Glomerular visceral epithelial cell (primary cell): Measurements from ENCODE around the gene CAB39L.

Source experiments
- DNase-seq: peaks from one replicate; pipeline ENCODE4 v3.0.0-alpha.2; 2016; ENCODE audit errors: extremely low spot score

Gene CAB39L

DNA sequence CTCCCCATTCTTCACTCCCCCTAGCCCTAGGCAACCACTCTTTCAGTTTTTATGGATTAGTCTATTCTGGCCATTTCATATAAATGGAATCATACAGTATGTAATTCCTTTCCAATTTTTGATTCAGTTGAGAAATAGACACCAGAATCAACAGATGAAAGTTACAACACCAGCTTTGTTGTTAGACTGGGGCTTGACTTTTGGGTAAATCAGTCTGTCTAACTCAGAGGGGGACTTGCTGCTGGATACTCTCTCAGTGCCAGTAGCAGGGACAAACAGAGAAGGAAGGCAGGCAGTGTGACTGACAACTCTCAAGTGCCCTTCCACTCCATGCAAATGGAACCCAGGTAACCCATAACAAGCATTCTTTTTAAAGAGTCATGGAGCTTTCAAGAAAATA is 155.4 kb downstream of the CAB39L start:
- DNase-seq, result no peak

DNA sequence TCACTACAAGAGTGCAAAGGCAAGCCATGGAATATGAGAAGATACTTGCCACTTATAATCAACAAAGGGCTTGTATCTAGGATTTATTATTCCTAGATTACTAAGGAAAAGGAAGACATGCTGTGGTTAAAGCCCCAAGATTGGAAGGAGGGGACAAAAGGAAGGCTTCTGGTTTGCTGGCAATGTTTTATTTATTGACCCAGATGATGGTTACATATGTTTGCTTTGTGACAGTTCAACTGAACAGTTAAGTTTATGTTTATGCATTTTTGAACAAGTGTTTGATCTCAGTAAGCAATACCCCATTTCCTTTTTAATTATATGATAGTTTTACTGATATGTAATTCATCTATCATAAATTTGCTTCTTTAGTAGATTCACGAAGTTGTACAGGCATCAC is 155.9 kb downstream of the CAB39L start:
- no peak for DNase-seq

- no peak for DNase-seq
These were observed 164.0 kb downstream of the CAB39L start for GRCh38 chr13:49279885-49280284.

DNA sequence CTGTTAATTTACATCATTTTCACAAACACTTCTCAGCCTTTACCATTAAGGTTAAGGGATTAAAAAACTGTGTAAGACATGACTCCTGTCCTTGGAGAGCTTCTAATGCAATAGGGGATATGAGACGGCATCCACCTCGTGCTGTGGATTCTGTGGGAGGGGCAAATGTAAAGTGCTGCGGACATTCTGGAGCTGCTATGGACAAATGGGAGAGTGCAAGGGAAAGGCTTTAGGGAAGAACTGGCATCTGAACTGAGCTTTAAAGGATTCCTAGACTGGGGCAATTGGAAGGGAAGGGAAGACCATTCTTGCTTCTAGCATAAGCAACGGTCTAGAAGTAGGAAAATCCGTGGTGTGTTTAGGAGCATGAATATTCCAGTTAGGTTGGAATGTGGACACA is 164.8 kb downstream of the CAB39L start:
- DNase-seq, result no peak

DNA sequence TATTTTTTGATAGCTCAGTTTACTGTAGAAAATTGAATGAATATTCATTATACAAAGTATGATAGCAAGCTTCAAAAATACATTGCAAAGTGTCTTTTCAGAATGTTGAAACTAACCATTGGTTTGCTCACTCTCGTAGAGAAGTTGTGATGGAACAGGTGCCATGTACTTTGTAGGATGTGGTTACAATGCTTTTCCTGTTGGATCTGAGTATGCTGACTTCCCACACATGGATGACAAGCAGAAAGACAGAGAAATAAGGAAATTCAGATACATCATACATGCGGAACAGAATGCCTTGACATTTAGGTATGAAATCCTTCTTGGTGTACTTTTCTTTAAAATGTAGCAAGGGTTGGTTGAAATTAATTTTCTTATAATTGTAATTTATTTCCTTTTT is 165.7 kb downstream of the CAB39L start:
- no peak for DNase-seq

GRCh38 chr13:49272296-49272695 is 171.6 kb downstream of the CAB39L start:
- no peak for DNase-seq

GRCh38 chr13:49271264-49271663 is 172.6 kb downstream of the CAB39L start:
- no peak for DNase-seq

GRCh38 chr13:49265822-49266221 is 178.0 kb downstream of the CAB39L start:
- no peak for DNase-seq

GRCh38 chr13:49262634-49263033 is 181.2 kb downstream of the CAB39L start:
- DNase-seq, result no peak

DNA sequence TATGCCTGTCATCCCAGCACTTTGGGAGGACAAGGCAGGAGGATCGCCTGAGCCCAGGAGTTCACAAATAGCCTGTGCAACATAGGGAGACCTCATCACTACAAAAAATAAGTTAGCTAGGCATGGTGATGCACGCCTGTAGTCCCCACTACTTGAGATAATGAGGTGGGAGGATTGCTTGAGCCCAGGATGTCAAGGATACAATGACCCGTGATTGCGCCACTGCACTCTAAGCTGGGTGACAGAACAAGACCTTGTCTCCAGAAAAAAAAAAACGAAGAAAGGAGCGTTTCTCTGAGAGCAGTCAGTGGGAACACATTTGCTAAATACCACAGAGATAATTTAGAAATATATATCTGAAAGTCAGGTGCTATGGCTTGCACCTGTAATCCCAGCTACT is 184.3 kb downstream of the CAB39L start:
- no peak for DNase-seq
